ENCODE results near the gene PPIP5K1. TPM values are rescaled to one million over a fixed set of nuclear protein-coding genes. Genes with fewer than 3 reads are reported as not detected.
"Not testable (repeated sequence)": the region's sequence is repeated elsewhere in the genome, so short reads cannot be mapped to it uniquely, and the experiment has no call there.

The PPIP5K1 gene
- total RNA-seq (2014; rRNA removed; shearing (Covaris generic)) = 6.5 and 10.6 TPM in 2 replicates

GRCh38 chr15:43589778-43590466 lies at the start of gene PPIP5K1:
Gene PPIP5K1, minus strand, starts transcription at chr15:43590208. Its CDS starts 5,704 bp downstream, at chr15:43584504.
- DNase-seq (ENCODE audit: low read depth) = not testable (repeated sequence)

GRCh38 chr15:43638464-43639204 lies 48.6 kb upstream of the PPIP5K1 start:
- DNase-seq (ENCODE audit: low read depth) = not testable (repeated sequence)

- not testable (repeated sequence) for DNase-seq (ENCODE audit: low read depth)
These were observed 36.9 kb upstream of the PPIP5K1 start for GRCh38 chr15:43626937-43627336.

GRCh38 chr15:43625106-43625505 lies 35.1 kb upstream of the PPIP5K1 start:
- DNase-seq (ENCODE audit: low read depth) = no peak

- DNase-seq (ENCODE audit: low read depth) = not testable (repeated sequence)
These were observed 32.2 kb upstream of the PPIP5K1 start for GRCh38 chr15:43622068-43622799.

- DNase-seq (ENCODE audit: low read depth) = not testable (repeated sequence)
These were observed 28.7 kb upstream of the PPIP5K1 start, which contains the start of gene STRC for GRCh38 chr15:43618700-43619099. Gene STRC, minus strand, starts transcription at chr15:43618800. Its CDS starts 78 bp downstream, at chr15:43618722.

- DNase-seq (ENCODE audit: low read depth) = not testable (repeated sequence)
These were observed 27.7 kb upstream of the PPIP5K1 start for GRCh38 chr15:43617750-43618149.

- DNase-seq (ENCODE audit: low read depth) = peak; percentile 84
These were observed 12.2 kb upstream of the PPIP5K1 start for GRCh38 chr15:43602233-43602632.

- DNase-seq (ENCODE audit: low read depth) = not testable (repeated sequence)
These were observed 10.2 kb upstream of the PPIP5K1 start for GRCh38 chr15:43600200-43600599.

GRCh38 chr15:43599131-43599530 lies 9.1 kb upstream of the PPIP5K1 start:
- DNase-seq (ENCODE audit: low read depth) = not testable (repeated sequence)

- not testable (repeated sequence) for DNase-seq (ENCODE audit: low read depth)
These were observed 3.6 kb upstream of the PPIP5K1 start, which contains the start of gene CKMT1B for GRCh38 chr15:43593328-43594190. Gene CKMT1B, plus strand, starts transcription at chr15:43594027. Its CDS starts 192 bp downstream, at chr15:43594219.

- DNase-seq (ENCODE audit: low read depth) = not testable (repeated sequence)
These were observed 2.8 kb upstream of the PPIP5K1 start for GRCh38 chr15:43592841-43593240.

DNA sequence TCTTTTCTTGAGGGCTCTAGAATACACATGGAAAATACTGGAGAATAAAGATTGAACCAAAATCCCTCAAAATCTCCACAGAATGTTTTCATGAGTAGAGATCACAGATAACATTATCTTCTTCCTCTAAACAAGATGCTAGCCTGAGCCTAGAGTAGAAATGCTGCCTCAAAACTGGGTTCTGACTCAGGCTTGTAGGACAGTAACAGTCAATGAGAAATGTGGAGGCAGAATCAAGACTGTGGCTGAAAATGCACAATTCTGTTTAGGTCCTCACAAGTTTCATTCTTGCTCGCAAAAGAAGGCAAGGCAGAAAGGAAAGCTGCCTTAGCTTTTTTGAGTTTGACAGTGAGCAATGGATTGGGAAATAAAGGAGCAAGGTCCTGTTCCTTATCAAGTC lies 15.4 kb downstream of the PPIP5K1 start:
- not testable (repeated sequence) for DNase-seq (ENCODE audit: low read depth)

DNA sequence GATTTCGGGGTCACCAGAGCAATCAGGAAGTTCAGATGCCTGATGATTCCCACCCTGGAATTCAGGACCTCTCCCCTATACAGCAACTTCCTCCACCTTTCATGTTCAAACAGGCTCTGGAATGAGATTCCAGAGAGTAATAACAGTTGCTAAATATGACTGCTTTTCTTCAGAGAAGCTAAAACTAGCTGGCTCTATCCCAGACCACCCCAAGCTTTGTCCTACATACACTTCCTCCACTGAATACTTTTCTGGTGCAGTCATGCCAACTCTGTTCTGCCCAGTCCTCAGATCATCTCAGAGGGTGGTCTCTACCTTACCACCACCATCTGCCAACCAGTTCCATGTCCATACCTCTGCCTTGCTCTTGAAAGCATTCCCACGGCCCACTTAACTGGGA lies 23.4 kb downstream of the PPIP5K1 start:
- DNase-seq (ENCODE audit: low read depth) = not testable (repeated sequence)

DNA sequence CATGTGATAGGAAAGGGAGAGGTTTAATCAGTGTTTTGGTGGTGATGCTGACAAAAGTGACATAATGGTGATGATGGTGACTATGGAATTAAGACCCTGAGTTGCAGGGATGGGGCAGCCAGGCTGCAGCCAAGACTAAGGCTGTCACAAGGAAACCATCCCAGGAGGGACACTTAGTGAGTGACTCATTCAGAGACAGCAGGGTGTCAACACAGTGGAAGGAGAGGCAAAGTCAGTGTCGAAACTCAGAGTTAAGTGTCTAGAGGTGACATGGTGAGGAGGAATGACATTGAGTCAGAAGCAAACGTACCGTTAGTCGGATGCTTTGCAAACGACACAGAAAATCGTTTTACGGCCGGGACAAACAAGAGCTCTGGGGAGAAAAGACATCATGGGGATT lies 26.2 kb downstream of the PPIP5K1 start:
- DNase-seq (ENCODE audit: low read depth) = not testable (repeated sequence)

- not testable (repeated sequence) for DNase-seq (ENCODE audit: low read depth)
These were observed 27.3 kb downstream of the PPIP5K1 start for GRCh38 chr15:43562753-43563152.

GRCh38 chr15:43552986-43553385 lies 37.0 kb downstream of the PPIP5K1 start:
- DNase-seq (ENCODE audit: low read depth) = no peak

DNA sequence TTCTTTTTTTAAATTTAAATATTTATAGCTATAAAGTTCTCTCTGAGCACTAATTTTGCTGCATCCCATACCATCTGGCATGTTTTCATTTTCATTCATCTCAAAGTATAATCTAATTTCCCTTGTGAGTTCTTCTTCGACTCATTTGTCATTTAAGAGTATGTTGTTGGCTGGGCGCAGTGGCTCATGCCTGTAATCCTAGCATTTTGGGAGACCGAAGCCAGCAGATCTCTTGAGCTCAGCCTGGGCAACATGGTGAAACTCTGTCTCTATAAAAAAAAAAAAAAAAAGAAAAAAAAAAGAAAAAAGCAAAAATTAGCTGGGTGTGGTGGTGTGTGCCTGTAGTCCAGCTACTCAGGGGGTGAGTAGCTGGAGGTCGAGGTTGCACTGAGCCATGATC lies 37.8 kb downstream of the PPIP5K1 start:
- no peak for DNase-seq (ENCODE audit: low read depth)

DNA sequence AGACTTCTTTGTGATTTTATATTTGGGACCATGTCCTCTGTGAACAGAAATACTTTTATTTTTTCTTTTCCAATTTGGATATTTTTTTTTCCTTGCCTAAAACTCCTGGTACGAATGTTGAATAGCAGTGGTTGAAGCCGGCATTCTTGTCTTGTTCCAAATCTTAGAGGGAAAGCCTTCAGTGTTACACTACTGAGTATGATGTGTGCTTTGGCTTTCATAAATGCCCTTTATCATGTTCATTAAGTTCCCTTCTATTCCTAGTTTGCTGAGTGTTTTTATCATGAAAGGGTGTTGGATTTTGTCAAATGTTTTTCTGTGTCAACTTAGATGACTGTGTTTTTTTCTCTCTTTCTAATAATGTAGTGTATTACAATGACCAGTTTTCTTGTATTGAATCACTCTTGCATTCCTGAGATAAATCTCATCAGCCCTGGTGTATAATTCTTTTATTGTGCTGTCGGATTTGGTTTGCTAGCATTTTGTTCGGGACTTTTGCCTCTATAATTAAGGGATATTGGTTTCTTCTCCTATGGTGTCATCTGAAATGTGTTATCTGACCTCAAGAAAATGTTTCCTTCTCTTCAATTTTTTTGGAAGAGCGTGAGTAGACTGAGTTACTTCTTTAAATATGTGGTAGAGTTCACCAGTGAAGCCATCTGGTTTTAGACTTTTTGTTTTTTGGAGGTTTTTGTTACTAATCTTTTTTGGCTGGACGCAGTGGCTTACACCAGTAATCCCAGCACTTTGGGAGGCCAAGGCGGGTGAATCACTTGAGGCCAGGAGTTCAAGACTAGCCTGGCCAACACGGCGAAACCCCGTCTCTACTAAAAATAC lies 39.3 kb downstream of the PPIP5K1 start:
- no peak for DNase-seq (ENCODE audit: low read depth)

- no peak for DNase-seq (ENCODE audit: low read depth)
These were observed 42.5 kb downstream of the PPIP5K1 start for GRCh38 chr15:43547539-43547938.
